HCT116 (cell line): ENCODE data around the gene BBIP1. TPM values are rescaled to one million over a fixed set of nuclear protein-coding genes. Genes with fewer than 3 reads are reported as not detected.

Experiments used
- ATAC-seq: fragments of 200-7000 bp; cut with Tn5 transposase; 2 replicates; pipeline ENCODE4 v1.9.1; 2020; ENCODE audit warnings: mild to moderate bottlenecking, moderate library complexity
- BruUV-seq: library from RNA; stranded (reverse); fragments of 400-500 nt; replicated peaks from 2 replicates; lab custom pipeline; 2021; lab: Mats Ljungman, UMichigan
- CTCF ChIA-PET: fragments of 300-600 bp; sonication (Branson Sonifier 250); formaldehyde crosslinking; loops from one replicate; lab custom pipeline; 2021; ENCODE audit warnings: antibody characterized with exemption; lab: Charles Lee
- POLR2A ChIA-PET: fragments of 300-600, 350-600 bp; sonication (Branson Sonifier 250); formaldehyde crosslinking; loops from one replicate; lab custom pipeline; 2021; ENCODE audit warnings: antibody characterized with exemption; lab: Charles Lee
- RAD21 ChIA-PET, 2 experiments: fragments of 300-600 bp; sonication (Branson Sonifier 250); formaldehyde crosslinking; loops; one replicate each; lab custom pipeline; 2023; ENCODE audit warnings: low total read pairs in 2 of 2; ENCODE audit not compliant: uncharacterized antibody in 2 of 2, unreplicated experiment in 2 of 2, low non-redundant PET in 1 of 2; lab: Charles Lee
- DNase-seq: peaks from one replicate; pipeline ENCODE4 v3.0.0-alpha.2; 2010; ENCODE audit warnings: low read depth, low spot score
- H2AFZ ChIP-seq: fragments of 200-600 bp; shearing (Covaris generic), sonication (generic); 2 replicates; pipeline ENCODE4 v1.6.1; 2017; ENCODE audit warnings: low read depth, mixed run types, mixed read lengths, antibody characterized with exemption, low read length; ENCODE audit not compliant: poor library complexity, severe bottlenecking
- H3K27ac ChIP-seq: 2 replicates; pipeline ENCODE4 v1.5.1; 2012; ENCODE audit warnings: low read depth, low read length
- H3K27me3 ChIP-seq: fragments of 200-600 bp; sonication (generic); 2 replicates; pipeline ENCODE4 v1.6.1; 2016; ENCODE audit warnings: mixed run types, low read length, mixed read lengths; ENCODE audit not compliant: insufficient read depth
- H3K36me3 ChIP-seq, 2 experiments: fragments of 200-500 bp in 1 of 2; fragments of 200-600 bp in 1 of 2; sonication (Bioruptor generic) in 1 of 2; sonication (generic) in 1 of 2; 2 replicates each; pipeline versions ENCODE4 v1.5.1 to v1.6.1; 2014 to 2016; ENCODE audit warnings: low read length in 2 of 2, inconsistent platforms in 1 of 2, mixed read lengths in 1 of 2, mixed run types in 1 of 2; ENCODE audit not compliant: insufficient read depth in 2 of 2, control insufficient read depth in 1 of 2
- H3K4me1 ChIP-seq, 2 experiments: fragments of 200-600 bp in 1 of 2; sonication (generic) in 1 of 2; 2 replicates each; pipeline versions ENCODE4 v1.5.1 to v1.6.1; 2012 to 2017; ENCODE audit warnings: low read length in 2 of 2, inconsistent platforms in 1 of 2, mild to moderate bottlenecking in 1 of 2, mixed read lengths in 1 of 2, mixed run types in 1 of 2, moderate library complexity in 1 of 2; ENCODE audit not compliant: insufficient read depth in 2 of 2, control insufficient read depth in 1 of 2
- H3K4me2 ChIP-seq: fragments of 200-600 bp; sonication (generic); 2 replicates; pipeline ENCODE4 v1.6.1; 2017; ENCODE audit warnings: mixed run types, low read length, mixed read lengths
- H3K4me3 ChIP-seq, 2 experiments: fragments of 200-600 bp in 1 of 2; sonication (generic) in 1 of 2; replicated peaks in 1 of 2; 2 replicates each; pipeline ENCODE4 v1.5.1; 2011 to 2016; ENCODE audit warnings: low read length in 2 of 2, control low read depth in 1 of 2, low read depth in 1 of 2, mild to moderate bottlenecking in 1 of 2, mixed read lengths in 1 of 2, mixed run types in 1 of 2
- H3K79me2 ChIP-seq: fragments of 200-600 bp; sonication (generic); 2 replicates; pipeline ENCODE4 v1.6.1; 2017; ENCODE audit warnings: mild to moderate bottlenecking, mixed run types, low read length, moderate library complexity, mixed read lengths; ENCODE audit not compliant: insufficient read depth
- H3K9ac ChIP-seq: fragments of 200-600 bp; sonication (generic); 2 replicates; pipeline ENCODE4 v1.6.1; 2016; ENCODE audit warnings: low read length, mixed read lengths
- H3K9me2 ChIP-seq: fragments of 200-600 bp; sonication (generic), shearing (Covaris generic); 2 replicates; pipeline ENCODE4 v1.6.1; 2017; ENCODE audit warnings: mixed run types, mild to moderate bottlenecking, moderate library complexity; ENCODE audit not compliant: insufficient read depth
- H3K9me3 ChIP-seq, 2 experiments: fragments of 200-500 bp in 1 of 2; fragments of 200-600 bp in 1 of 2; sonication (Bioruptor generic) in 1 of 2; sonication (generic) in 1 of 2; 2 replicates each; pipeline ENCODE4 v1.6.1; 2014 to 2017; ENCODE audit warnings: low read length in 2 of 2, mixed read lengths in 2 of 2, inconsistent platforms in 1 of 2, low read depth in 1 of 2, mild to moderate bottlenecking in 1 of 2, mixed run types in 1 of 2, moderate library complexity in 1 of 2; ENCODE audit not compliant: control insufficient read depth in 1 of 2, insufficient read depth in 1 of 2
- H4K20me1 ChIP-seq: fragments of 200-600 bp; sonication (generic), shearing (Covaris generic); 2 replicates; pipeline ENCODE4 v1.6.1; 2017; ENCODE audit warnings: mixed run types, mild to moderate bottlenecking, moderate library complexity; ENCODE audit not compliant: insufficient read depth
- ATF3 ChIP-seq: IDR thresholded peaks from 2 replicates; pipeline ENCODE4 v1.6.1; 2012
- CBX3 ChIP-seq: IDR thresholded peaks from 2 replicates; pipeline ENCODE4 v1.6.1; 2012; ENCODE audit warnings: low read depth
- CTCF ChIP-seq, 3 experiments: fragments of 200-600 bp in 1 of 3; sonication (generic) in 1 of 3; IDR thresholded peaks in 2 of 3; conservative IDR thresholded peaks in 1 of 3; 2 replicates each; pipeline ENCODE4 v1.5.1; 2012 to 2017; ENCODE audit warnings: low read depth in 2 of 3, low read length in 2 of 3, antibody characterized with exemption in 1 of 3, borderline replicate concordance in 1 of 3, control low read depth in 1 of 3, mild to moderate bottlenecking in 1 of 3, mixed read lengths in 1 of 3, mixed run types in 1 of 3, moderate library complexity in 1 of 3; ENCODE audit not compliant: insufficient read depth in 1 of 3
- ELF1 ChIP-seq: IDR thresholded peaks from 2 replicates; pipeline ENCODE4 v1.6.1; 2012; ENCODE audit warnings: low read depth, borderline replicate concordance
- EZH2phosphoT487 ChIP-seq: fragments of 200-600 bp; IDR thresholded peaks from 2 replicates; pipeline ENCODE4 v1.6.1; 2018; ENCODE audit warnings: antibody characterized with exemption, borderline replicate concordance
- FOSL1 ChIP-seq: IDR thresholded peaks from 2 replicates; pipeline ENCODE4 v1.6.1; 2012; ENCODE audit warnings: low read depth
- JUND ChIP-seq: IDR thresholded peaks from 2 replicates; pipeline ENCODE4 v1.6.1; 2012
- POLR2A ChIP-seq: IDR thresholded peaks from 2 replicates; pipeline ENCODE4 v1.7.0; 2011; ENCODE audit warnings: borderline replicate concordance; ENCODE audit not compliant: insufficient read depth, insufficient read length; ENCODE audit errors: extremely low read depth
- RAD21 ChIP-seq: IDR thresholded peaks from 2 replicates; pipeline ENCODE4 v1.6.1; 2012; ENCODE audit warnings: low read depth, mild to moderate bottlenecking
- SP1 ChIP-seq: IDR thresholded peaks from 2 replicates; pipeline ENCODE4 v1.6.1; 2012; ENCODE audit warnings: low read depth
- SRF ChIP-seq: IDR thresholded peaks from 2 replicates; pipeline ENCODE4 v1.6.1; 2012; ENCODE audit warnings: low read depth
- TCF7L2 ChIP-seq: IDR thresholded peaks from 2 replicates; pipeline ENCODE4 v1.7.0; 2011; ENCODE audit warnings: borderline replicate concordance, inconsistent platforms; ENCODE audit not compliant: insufficient read depth, insufficient read length; ENCODE audit errors: extremely low read depth
- YY1 ChIP-seq: IDR thresholded peaks from 2 replicates; pipeline ENCODE4 v1.6.1; 2011; ENCODE audit warnings: low read length, low read depth, moderate library complexity, mild to moderate bottlenecking; ENCODE audit not compliant: insufficient replicate concordance; ENCODE audit errors: extremely low read depth
- ZFX ChIP-seq: fragments of 450-650 bp; IDR thresholded peaks from 2 replicates; pipeline ENCODE4 v1.6.1; 2017
- ZNF274 ChIP-seq: fragments of 200-500 bp; sonication (Bioruptor generic); IDR thresholded peaks from 2 replicates; pipeline ENCODE4 v1.6.1; 2014; ENCODE audit warnings: mild to moderate bottlenecking, low read depth, low read length, inconsistent platforms
- intact Hi-C: fragments of 100-400 bp; cut with micrococcal nuclease; formaldehyde crosslinking; loops from 2 replicates; pipeline ENCODE4 v1.10.0; 2022
- total RNA-seq: library from RNA; stranded (reverse); gene quantifications from one replicate; pipeline ENCODE4 v1.2.1, GENCODE V29; 2021; ENCODE audit not compliant: unreplicated experiment
- TF ChIP-seq, protein P1 (sequence below): IDR thresholded peaks from 2 replicates; pipeline ENCODE4 v1.6.1; 2012; ENCODE audit warnings: low read depth
- TF ChIP-seq, protein P2 (sequence below): IDR thresholded peaks from 2 replicates; pipeline ENCODE4 v1.6.1; 2011; ENCODE audit warnings: mild to moderate bottlenecking, low read length, moderate library complexity; ENCODE audit not compliant: insufficient replicate concordance; ENCODE audit errors: extremely low read depth
- TF ChIP-seq, protein P3 (sequence below): IDR thresholded peaks from 2 replicates; pipeline ENCODE4 v1.6.1; 2012

Gene BBIP1
- total RNA-seq, 1 experiment from 2014 or later, result 38.9 TPM

DNA sequence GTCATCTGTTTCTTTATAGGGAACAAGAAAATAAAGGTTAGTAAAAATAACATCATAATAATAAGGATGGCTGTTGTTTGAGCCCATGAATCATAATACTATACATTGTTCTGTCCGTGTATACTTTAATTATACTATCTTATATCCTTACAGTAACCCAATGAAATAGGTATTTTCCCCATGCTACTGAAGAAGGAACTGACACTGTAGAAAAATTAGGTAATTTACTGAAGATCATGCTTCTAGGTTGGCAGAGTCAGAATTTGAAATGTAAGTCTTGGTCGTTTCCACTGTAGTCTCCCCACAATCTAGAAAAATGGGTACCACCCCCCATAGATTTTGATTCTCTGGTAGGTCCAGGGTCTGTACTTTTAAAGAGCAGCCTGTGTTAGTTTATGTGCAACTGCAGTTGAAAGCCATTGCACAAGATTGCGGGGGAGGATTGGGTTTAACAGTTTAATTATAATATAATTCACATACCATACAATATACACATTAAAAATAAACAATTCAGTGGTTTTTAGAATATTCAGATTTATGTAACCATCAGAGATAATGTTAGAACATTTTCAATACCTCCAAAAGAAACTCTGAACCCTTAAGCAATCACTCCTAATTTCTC, 48.1 kb upstream of the BBIP1 start:
- Histone ChIP-seq H4K20me1 (peaks cover 4% of the 10 kb centered on the region; the same call in 1 of the 2 replicates), H3K4me2 (no peak overlapping the region), H3K4me1 (no peaks in the 10 kb centered on the region), H3K27me3 (no peaks in the 10 kb centered on the region), H3K36me3 (no peaks in the 10 kb centered on the region), H2AFZ (no peak overlapping the region), H3K4me3 (no peak overlapping the region), H3K9me2 (peaks cover 6% of the 10 kb centered on the region; the same call in 1 of the 2 replicates), H3K9me3 (no peaks in the 10 kb centered on the region), H3K79me2 (peaks cover 64% of the 10 kb centered on the region), H3K9ac (no peak overlapping the region), H3K27ac (no peak overlapping the region)
- intact Hi-C loops, result no loop called here
- RAD21 ChIA-PET, result no interaction called here
- CTCF ChIA-PET, result no interaction called here
- no TSS peak for BruUV-seq
- DNase-seq (no peak), ATAC-seq (no peak)
- TF ChIP-seq RAD21, result no peak
- TF ChIP-seq ZNF274, result no peak
- TF ChIP-seq, protein P1, sequence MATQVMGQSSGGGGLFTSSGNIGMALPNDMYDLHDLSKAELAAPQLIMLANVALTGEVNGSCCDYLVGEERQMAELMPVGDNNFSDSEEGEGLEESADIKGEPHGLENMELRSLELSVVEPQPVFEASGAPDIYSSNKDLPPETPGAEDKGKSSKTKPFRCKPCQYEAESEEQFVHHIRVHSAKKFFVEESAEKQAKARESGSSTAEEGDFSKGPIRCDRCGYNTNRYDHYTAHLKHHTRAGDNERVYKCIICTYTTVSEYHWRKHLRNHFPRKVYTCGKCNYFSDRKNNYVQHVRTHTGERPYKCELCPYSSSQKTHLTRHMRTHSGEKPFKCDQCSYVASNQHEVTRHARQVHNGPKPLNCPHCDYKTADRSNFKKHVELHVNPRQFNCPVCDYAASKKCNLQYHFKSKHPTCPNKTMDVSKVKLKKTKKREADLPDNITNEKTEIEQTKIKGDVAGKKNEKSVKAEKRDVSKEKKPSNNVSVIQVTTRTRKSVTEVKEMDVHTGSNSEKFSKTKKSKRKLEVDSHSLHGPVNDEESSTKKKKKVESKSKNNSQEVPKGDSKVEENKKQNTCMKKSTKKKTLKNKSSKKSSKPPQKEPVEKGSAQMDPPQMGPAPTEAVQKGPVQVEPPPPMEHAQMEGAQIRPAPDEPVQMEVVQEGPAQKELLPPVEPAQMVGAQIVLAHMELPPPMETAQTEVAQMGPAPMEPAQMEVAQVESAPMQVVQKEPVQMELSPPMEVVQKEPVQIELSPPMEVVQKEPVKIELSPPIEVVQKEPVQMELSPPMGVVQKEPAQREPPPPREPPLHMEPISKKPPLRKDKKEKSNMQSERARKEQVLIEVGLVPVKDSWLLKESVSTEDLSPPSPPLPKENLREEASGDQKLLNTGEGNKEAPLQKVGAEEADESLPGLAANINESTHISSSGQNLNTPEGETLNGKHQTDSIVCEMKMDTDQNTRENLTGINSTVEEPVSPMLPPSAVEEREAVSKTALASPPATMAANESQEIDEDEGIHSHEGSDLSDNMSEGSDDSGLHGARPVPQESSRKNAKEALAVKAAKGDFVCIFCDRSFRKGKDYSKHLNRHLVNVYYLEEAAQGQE, result no peak
- no peak for TF ChIP-seq POLR2A
- TF ChIP-seq ATF3, result no peak
- TF ChIP-seq CTCF (IDR thresholded peaks at IDR 0.05 in 2 of 3, conservative IDR thresholded peaks at IDR 0.05 in 1 of 3; ENCODE audit: borderline replicate concordance in 1 of 3, insufficient read depth in 1 of 3, low read depth in 2 of 3, low read length in 2 of 3), result no peak
- TF ChIP-seq SRF, result no peak
- TF ChIP-seq ELF1, result no peak
- TF ChIP-seq YY1, result no peak
- TF ChIP-seq CBX3, result no peak
- no peak for TF ChIP-seq TCF7L2
- TF ChIP-seq JUND, result no peak
- TF ChIP-seq ZFX, result no peak
- TF ChIP-seq EZH2phosphoT487, result no peak
- TF ChIP-seq FOSL1, result no peak
- TF ChIP-seq, protein P2, sequence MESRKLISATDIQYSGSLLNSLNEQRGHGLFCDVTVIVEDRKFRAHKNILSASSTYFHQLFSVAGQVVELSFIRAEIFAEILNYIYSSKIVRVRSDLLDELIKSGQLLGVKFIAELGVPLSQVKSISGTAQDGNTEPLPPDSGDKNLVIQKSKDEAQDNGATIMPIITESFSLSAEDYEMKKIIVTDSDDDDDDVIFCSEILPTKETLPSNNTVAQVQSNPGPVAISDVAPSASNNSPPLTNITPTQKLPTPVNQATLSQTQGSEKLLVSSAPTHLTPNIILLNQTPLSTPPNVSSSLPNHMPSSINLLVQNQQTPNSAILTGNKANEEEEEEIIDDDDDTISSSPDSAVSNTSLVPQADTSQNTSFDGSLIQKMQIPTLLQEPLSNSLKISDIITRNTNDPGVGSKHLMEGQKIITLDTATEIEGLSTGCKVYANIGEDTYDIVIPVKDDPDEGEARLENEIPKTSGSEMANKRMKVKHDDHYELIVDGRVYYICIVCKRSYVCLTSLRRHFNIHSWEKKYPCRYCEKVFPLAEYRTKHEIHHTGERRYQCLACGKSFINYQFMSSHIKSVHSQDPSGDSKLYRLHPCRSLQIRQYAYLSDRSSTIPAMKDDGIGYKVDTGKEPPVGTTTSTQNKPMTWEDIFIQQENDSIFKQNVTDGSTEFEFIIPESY, result no peak
- TF ChIP-seq SP1, result no peak
- TF ChIP-seq, protein P3, sequence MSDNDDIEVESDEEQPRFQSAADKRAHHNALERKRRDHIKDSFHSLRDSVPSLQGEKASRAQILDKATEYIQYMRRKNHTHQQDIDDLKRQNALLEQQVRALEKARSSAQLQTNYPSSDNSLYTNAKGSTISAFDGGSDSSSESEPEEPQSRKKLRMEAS, result no peak
- POLR2A ChIA-PET, result no interaction called here
